H1 (cell line): ENCODE measurements around the gene GRID2. TPM values are rescaled to one million over a fixed set of nuclear protein-coding genes. Genes with fewer than 3 reads are reported as not detected.

Experiments
- CTCF ChIA-PET: fragments of 300-600 bp; sonication (Branson Sonifier 250); formaldehyde crosslinking; loops from one replicate; lab custom pipeline; 2021; ENCODE audit not compliant: partially characterized antibody; lab: Charles Lee
- POLR2A ChIA-PET: fragments of 300-600 bp; sonication (Branson Sonifier 250); formaldehyde crosslinking; loops from one replicate; lab custom pipeline; 2021; ENCODE audit warnings: inconsistent platforms; ENCODE audit not compliant: partially characterized antibody; lab: Charles Lee
- DNase-seq, 2 experiments: peaks; one replicate each; pipeline versions ENCODE4 v3.0.0 to v3.0.0-alpha.2; 2010 to 2022; ENCODE audit warnings: low spot score in 2 of 2, low read depth in 1 of 2, mixed read lengths in 1 of 2
- FAIRE-seq: peaks from 2 replicates; lab custom pipeline; 2011; peaks lifted over from hg19 to GRCh38; lab: Jason Lieb, UNC
- H2AFZ ChIP-seq: 2 replicates; pipeline ENCODE4 v1.8.1; 2012; ENCODE audit warnings: low read length, inconsistent platforms
- H2AK5ac ChIP-seq: 2 replicates; pipeline ENCODE4 v1.6.1; 2013; ENCODE audit warnings: low read depth, low read length
- H2BK120ac ChIP-seq: replicated peaks from 2 replicates; pipeline ENCODE3; 2013; ENCODE audit warnings: low read depth, low read length, inconsistent platforms
- H2BK12ac ChIP-seq: 2 replicates; pipeline ENCODE4 v1.6.1; 2013; ENCODE audit warnings: low read depth, low read length
- H2BK15ac ChIP-seq: 2 replicates; pipeline ENCODE4 v1.6.1; 2013; ENCODE audit warnings: low read length
- H2BK20ac ChIP-seq: 2 replicates; pipeline ENCODE4 v1.6.1; 2013; ENCODE audit warnings: low read length
- H2BK5ac ChIP-seq: 2 replicates; pipeline ENCODE4 v1.6.1; 2013; ENCODE audit warnings: low read depth, low read length
- H3K14ac ChIP-seq: 2 replicates; pipeline ENCODE4 v1.6.1; 2013; ENCODE audit warnings: inconsistent platforms; ENCODE audit not compliant: insufficient read length
- H3K18ac ChIP-seq: 2 replicates; pipeline ENCODE4 v1.6.1; 2013; ENCODE audit warnings: low read length; ENCODE audit errors: extremely low read depth
- H3K23ac ChIP-seq: 2 replicates; pipeline ENCODE4 v1.6.1; 2013; ENCODE audit warnings: inconsistent platforms; ENCODE audit not compliant: insufficient read length
- H3K23me2 ChIP-seq: 2 replicates; pipeline ENCODE4 v1.6.1; 2013; ENCODE audit warnings: low read depth, low read length
- H3K27ac ChIP-seq: 2 replicates; pipeline ENCODE4 v1.6.1; 2011; ENCODE audit warnings: low read depth, low read length, inconsistent platforms
- H3K27me3 ChIP-seq, 4 experiments: replicated peaks in 1 of 4; 1 replicate in 1 of 4; 2 replicates in 3 of 4; pipeline versions ENCODE4 v1.6.1 to v1.8.1; 2011 to 2013; ENCODE audit warnings: low read length in 3 of 4, mild to moderate bottlenecking in 3 of 4, inconsistent platforms in 2 of 4, mixed read lengths in 2 of 4, moderate library complexity in 1 of 4; ENCODE audit not compliant: control insufficient read depth in 3 of 4, insufficient read depth in 3 of 4; ENCODE audit errors: extremely low read depth in 1 of 4
- H3K36me3 ChIP-seq, 4 experiments: 2 replicates each; pipeline versions ENCODE4 v1.6.1 to v1.8.1; 2011 to 2013; ENCODE audit warnings: mild to moderate bottlenecking in 4 of 4, low read length in 3 of 4, moderate library complexity in 2 of 4, control low read depth in 1 of 4, inconsistent platforms in 1 of 4; ENCODE audit not compliant: insufficient read depth in 4 of 4, control insufficient read depth in 2 of 4
- H3K4ac ChIP-seq: replicated peaks from 2 replicates; pipeline ENCODE3; 2013; ENCODE audit warnings: low read length, low read depth, mixed read lengths, inconsistent platforms; ENCODE audit not compliant: insufficient read length
- H3K4me1 ChIP-seq, 4 experiments: replicated peaks in 1 of 4; 1 replicate in 1 of 4; 2 replicates in 3 of 4; pipeline versions ENCODE4 v1.6.1 to v1.8.1; 2011 to 2013; ENCODE audit warnings: low read length in 3 of 4, inconsistent platforms in 2 of 4, mixed read lengths in 1 of 4; ENCODE audit not compliant: insufficient read depth in 4 of 4, control insufficient read depth in 3 of 4
- H3K4me2 ChIP-seq, 2 experiments: 2 replicates each; pipeline versions ENCODE4 v1.6.1 to v1.8.1; 2011 to 2013; ENCODE audit warnings: low read depth in 2 of 2, low read length in 2 of 2, control low read depth in 1 of 2, inconsistent platforms in 1 of 2, mild to moderate bottlenecking in 1 of 2; ENCODE audit not compliant: insufficient read depth in 1 of 2
- H3K4me3 ChIP-seq, 4 experiments: fragments of 200-600, 300-600 bp in 1 of 4; sonication (generic), shearing (Covaris generic), sonication (Bioruptor Twin) in 1 of 4; 2 replicates each; pipeline versions ENCODE4 v1.5.1 to v1.8.1; 2011 to 2016; ENCODE audit warnings: low read length in 4 of 4, low read depth in 3 of 4, control low read depth in 2 of 4, inconsistent platforms in 2 of 4, mild to moderate bottlenecking in 2 of 4, mixed read lengths in 1 of 4, moderate library complexity in 1 of 4; ENCODE audit not compliant: insufficient read depth in 2 of 4; ENCODE audit errors: extremely low read depth in 1 of 4
- H3K56ac ChIP-seq: replicated peaks from 2 replicates; pipeline ENCODE3; 2013; ENCODE audit warnings: low read depth, mild to moderate bottlenecking, mixed read lengths, low read length, inconsistent platforms; ENCODE audit not compliant: insufficient read length
- H3K79me1 ChIP-seq: 2 replicates; pipeline ENCODE4 v1.6.1; 2013; ENCODE audit warnings: low read depth, low read length, control low read depth
- H3K79me2 ChIP-seq, 2 experiments: 2 replicates each; pipeline versions ENCODE4 v1.6.1 to v1.8.1; 2012 to 2013; ENCODE audit warnings: low read length in 2 of 2, mild to moderate bottlenecking in 2 of 2, inconsistent platforms in 1 of 2; ENCODE audit not compliant: insufficient read depth in 2 of 2, control insufficient read depth in 1 of 2
- H3K9ac ChIP-seq, 4 experiments: replicated peaks in 1 of 4; 1 replicate in 1 of 4; 2 replicates in 3 of 4; pipeline versions ENCODE4 v1.6.1 to v1.8.1; 2011 to 2013; ENCODE audit warnings: low read depth in 3 of 4, low read length in 3 of 4, control low read depth in 2 of 4, mild to moderate bottlenecking in 2 of 4, moderate library complexity in 2 of 4, inconsistent platforms in 1 of 4; ENCODE audit errors: extremely low read depth in 1 of 4
- H3K9me3 ChIP-seq, 2 experiments: 2 replicates each; pipeline versions ENCODE4 v1.6.1 to v1.8.1; 2012 to 2013; ENCODE audit warnings: mild to moderate bottlenecking in 2 of 2, moderate library complexity in 2 of 2, control low read depth in 1 of 2, inconsistent platforms in 1 of 2, low read depth in 1 of 2, low read length in 1 of 2, mixed read lengths in 1 of 2; ENCODE audit not compliant: insufficient read depth in 2 of 2
- H4K20me1 ChIP-seq, 2 experiments: replicated peaks in 1 of 2; 2 replicates each; pipeline versions ENCODE3 to v1.8.1; 2011 to 2013; ENCODE audit warnings: inconsistent platforms in 2 of 2, low read length in 2 of 2, mild to moderate bottlenecking in 1 of 2; ENCODE audit not compliant: insufficient read depth in 2 of 2, control insufficient read depth in 1 of 2
- H4K5ac ChIP-seq: 2 replicates; pipeline ENCODE4 v1.6.1; 2013; ENCODE audit warnings: low read length, low read depth, mixed read lengths, inconsistent platforms; ENCODE audit not compliant: insufficient read length
- H4K8ac ChIP-seq: 2 replicates; pipeline ENCODE4 v1.8.0; 2013; ENCODE audit warnings: mild to moderate bottlenecking, moderate library complexity, low read length, inconsistent platforms; ENCODE audit not compliant: insufficient read depth; ENCODE audit errors: extremely low read depth
- H4K91ac ChIP-seq: replicated peaks from 2 replicates; pipeline ENCODE3; 2013; ENCODE audit warnings: low read length, mixed read lengths, inconsistent platforms; ENCODE audit not compliant: insufficient read length
- ASH2L ChIP-seq: fragments of 200-600, 300-600 bp; sonication (generic); IDR thresholded peaks from one replicate; pipeline ENCODE4 v1.7.1; 2017; ENCODE audit warnings: low read length
- BCL11A ChIP-seq, 2 experiments: IDR thresholded peaks; one replicate each; pipeline ENCODE4 v1.6.1; 2011; ENCODE audit warnings: low read depth in 2 of 2, low read length in 2 of 2, mild to moderate bottlenecking in 2 of 2
- BRCA1 ChIP-seq: IDR thresholded peaks from 2 replicates; pipeline ENCODE4 v1.6.1; 2012; ENCODE audit warnings: low read depth, low read length, improper control_type of control experiment
- CBX5 ChIP-seq: fragments of 300-800, 300-1000 bp; sonication (generic); IDR thresholded peaks from 2 replicates; pipeline ENCODE4 v1.7.1; 2016; ENCODE audit warnings: antibody characterized with exemption, low read length, low read depth
- CREB1 ChIP-seq: IDR thresholded peaks from 2 replicates; pipeline ENCODE4 v1.6.1; 2012; ENCODE audit warnings: inconsistent platforms
- E2F6 ChIP-seq: IDR thresholded peaks from 2 replicates; pipeline ENCODE4 v1.6.1; 2012; ENCODE audit warnings: inconsistent platforms
- GABPA ChIP-seq: IDR thresholded peaks from 2 replicates; pipeline ENCODE4 v1.6.1; 2011; ENCODE audit warnings: mild to moderate bottlenecking, low read length, moderate library complexity, borderline replicate concordance; ENCODE audit not compliant: insufficient read depth
- HDAC6 ChIP-seq: IDR thresholded peaks from one replicate; pipeline ENCODE4 v1.7.1; 2012; ENCODE audit warnings: low read depth, mild to moderate bottlenecking, inconsistent platforms, low read length, moderate library complexity
- KDM5A ChIP-seq: fragments of 200-600 bp; IDR thresholded peaks from 2 replicates; pipeline ENCODE4 v1.7.1; 2012; ENCODE audit warnings: mild to moderate bottlenecking, low read length, inconsistent platforms, mixed read lengths
- POU5F1 ChIP-seq: IDR thresholded peaks from 2 replicates; pipeline ENCODE4 v1.6.1; 2011; ENCODE audit warnings: low read depth, mild to moderate bottlenecking, low read length, moderate library complexity
- SIN3A ChIP-seq, 2 experiments: IDR thresholded peaks in 1 of 2; conservative IDR thresholded peaks in 1 of 2; 2 replicates each; pipeline ENCODE4 v1.6.1; 2011 to 2012; ENCODE audit warnings: low read length in 2 of 2, improper control_type of control experiment in 1 of 2, low read depth in 1 of 2, mild to moderate bottlenecking in 1 of 2
- SIX5 ChIP-seq: IDR thresholded peaks from 2 replicates; pipeline ENCODE4 v1.6.1; 2011; ENCODE audit warnings: mild to moderate bottlenecking, low read depth, low read length
- SP4 ChIP-seq: IDR thresholded peaks from 2 replicates; pipeline ENCODE4 v1.6.1; 2012; ENCODE audit warnings: low read length, inconsistent platforms
- TAF7 ChIP-seq: optimal IDR thresholded peaks from 2 replicates; pipeline ENCODE3; 2011; ENCODE audit warnings: low read depth, mild to moderate bottlenecking, inconsistent platforms, low read length, moderate library complexity, borderline replicate concordance
- WGBS, 2 experiments: shearing (Covaris generic) in 1 of 2; methylation state at CpG; one replicate each; pipeline versions ENCODE4 v1.1.6 to v1.1.7; 2013 to 2015; ENCODE audit warnings: low lambda C conversion rate in 2 of 2, mixed read lengths in 2 of 2, inconsistent platforms in 1 of 2, low coverage in 1 of 2, missing lambda C conversion rate in 1 of 2; ENCODE audit not compliant: insufficient replicate concordance in 2 of 2, insufficient coverage in 1 of 2, insufficient read length in 1 of 2; ENCODE audit errors: extremely low coverage in 1 of 2, missing lambda C conversion rate in 1 of 2; 5-methylcytosine and 5-hydroxymethylcytosine counted together
- polyA plus RNA-seq, 7 experiments: library from polyadenylated mRNA; depleted of rRNA in 3 of 7; stranded (reverse) in 5 of 7; unstranded in 2 of 7; fragments of >200 nt in 5 of 7; fragments of 200-250 nt in 2 of 7; gene quantifications; 1 replicate in 5 of 7; 2 replicates in 1 of 7; 4 replicates in 1 of 7; pipeline versions ENCODE4 v1.2.1 to v1.2.3, GENCODE V29; 2011 to 2013; ENCODE audit warnings: missing spikeins in 2 of 7, mixed read lengths in 2 of 7
- total RNA-seq: library from RNA; stranded (reverse); fragmentation: NEBNext Ultra II Directional; extraction: Animal tissue kit (Norgen Biotek cat#: 25700); gene quantifications from 2 replicates; pipeline ENCODE4 v1.2.1, GENCODE V29; 2021

Gene GRID2
- total and polyA plus RNA-seq, 2 of the 8 experiments (the other 6 are each of a cell fraction or from before 2014, with no cell fraction given), result 31.1 to 81.9 TPM

GRCh38 chr4:93394545-93395081, 1090.8 kb downstream of the GRID2 start:
- no peak overlapping the region for H3K4me2 ChIP-seq
- no peak overlapping the region for H2BK5ac ChIP-seq
- H3K4ac ChIP-seq, result no peak overlapping the region
- no peak overlapping the region for H3K56ac ChIP-seq
- no peak overlapping the region for H3K4me3 ChIP-seq
- H3K27me3 ChIP-seq, result no peaks in the 10 kb centered on the region
- ChIA-PET POLR2A (no interaction called here), CTCF (no interaction called here)
- H3K4me1 ChIP-seq, result no peaks in the 10 kb centered on the region
- peaks cover 0 to 3% (median 0%) of the 10 kb centered on the region in 4 experiments; a peak in 2 of 8 replicates for H3K36me3 ChIP-seq
- DNase-seq, result no peak
- H2AK5ac ChIP-seq, result no peak overlapping the region
- H3K23ac ChIP-seq, result no peak overlapping the region
- H3K9ac ChIP-seq, result no peak overlapping the region
- no peak for FAIRE-seq
- no peak overlapping the region for H2BK12ac ChIP-seq
- H2BK120ac ChIP-seq, result no peak overlapping the region
- H3K14ac ChIP-seq, result no peak overlapping the region
- no peak overlapping the region for H4K5ac ChIP-seq
- no peak overlapping the region for H2BK15ac ChIP-seq
- H3K79me1 ChIP-seq, result no peaks in the 10 kb centered on the region
- no peaks in the 10 kb centered on the region for H4K20me1 ChIP-seq
- H2BK20ac ChIP-seq, result no peak overlapping the region
- no peaks in the 10 kb centered on the region for H3K79me2 ChIP-seq
- no peak overlapping the region for H3K27ac ChIP-seq
- no peak overlapping the region for H4K8ac ChIP-seq
- WGBS, 2 experiments, result 84% methylated on average over 2 of the region's 2 CpGs; no CpG with 5 or more reads in 1 of the 2 experiments
- H3K18ac ChIP-seq, result no peak overlapping the region
- H3K23me2 ChIP-seq, result no peaks in the 10 kb centered on the region
- H3K9me3 ChIP-seq, result no peaks in the 10 kb centered on the region
- no peak overlapping the region for H4K91ac ChIP-seq
- no peak overlapping the region for H2AFZ ChIP-seq
- TF ChIP-seq SIN3A (conservative IDR thresholded peaks at IDR 0.05 in 1 of 2, IDR thresholded peaks at IDR 0.05 in 1 of 2; ENCODE audit: low read depth in 1 of 2, low read length in 2 of 2) (no peak), SIX5 (no peak), GABPA (no peak), CREB1 (no peak), POU5F1 (no peak), KDM5A (no peak), TAF7 (no peak), HDAC6 (no peak), BRCA1 (no peak), CBX5 (no peak), ASH2L (no peak), SP4 (no peak), BCL11A (IDR thresholded peaks at IDR 0.05; ENCODE audit: low read depth in 2 of 2, low read length in 2 of 2) (no peak), E2F6 (no peak)
